ENCODE data around the gene DICER1.

DNA sequence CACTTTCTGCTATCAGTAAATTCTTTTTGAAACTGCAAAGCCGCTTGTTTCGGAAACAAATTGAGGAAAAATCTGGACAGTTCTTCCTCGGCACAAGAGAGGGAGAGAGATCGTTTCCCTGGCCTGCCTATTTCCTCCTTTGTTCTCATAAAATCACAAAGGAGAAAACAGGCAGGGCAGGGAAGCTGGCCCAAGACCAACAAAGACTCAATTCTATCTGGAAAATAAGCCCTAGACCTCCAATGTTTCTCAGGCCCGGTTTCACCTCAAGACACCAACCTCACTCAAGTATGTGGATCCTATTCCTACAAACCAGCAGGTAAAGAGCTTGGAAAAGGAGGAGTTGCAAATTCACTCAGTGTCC lies 19.5 kb downstream of the DICER1 start:
- no peak for TF ChIP-seq POLR2AphosphoS5 (IDR thresholded peaks at IDR 0.05; ENCODE audit: insufficient read depth, low read depth, low read length)
- TF ChIP-seq, protein P1, sequence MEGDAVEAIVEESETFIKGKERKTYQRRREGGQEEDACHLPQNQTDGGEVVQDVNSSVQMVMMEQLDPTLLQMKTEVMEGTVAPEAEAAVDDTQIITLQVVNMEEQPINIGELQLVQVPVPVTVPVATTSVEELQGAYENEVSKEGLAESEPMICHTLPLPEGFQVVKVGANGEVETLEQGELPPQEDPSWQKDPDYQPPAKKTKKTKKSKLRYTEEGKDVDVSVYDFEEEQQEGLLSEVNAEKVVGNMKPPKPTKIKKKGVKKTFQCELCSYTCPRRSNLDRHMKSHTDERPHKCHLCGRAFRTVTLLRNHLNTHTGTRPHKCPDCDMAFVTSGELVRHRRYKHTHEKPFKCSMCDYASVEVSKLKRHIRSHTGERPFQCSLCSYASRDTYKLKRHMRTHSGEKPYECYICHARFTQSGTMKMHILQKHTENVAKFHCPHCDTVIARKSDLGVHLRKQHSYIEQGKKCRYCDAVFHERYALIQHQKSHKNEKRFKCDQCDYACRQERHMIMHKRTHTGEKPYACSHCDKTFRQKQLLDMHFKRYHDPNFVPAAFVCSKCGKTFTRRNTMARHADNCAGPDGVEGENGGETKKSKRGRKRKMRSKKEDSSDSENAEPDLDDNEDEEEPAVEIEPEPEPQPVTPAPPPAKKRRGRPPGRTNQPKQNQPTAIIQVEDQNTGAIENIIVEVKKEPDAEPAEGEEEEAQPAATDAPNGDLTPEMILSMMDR (IDR thresholded peaks at IDR 0.05; ENCODE audit: extremely low read depth in 1 of 2, insufficient read depth in 1 of 2, low read depth in 1 of 2, low read length in 2 of 2) = no peak
